Stimulated activated CD4-positive, alpha-beta T cell treated with anti-CD3 and anti-CD28 coated beads, Interleukin-12 subunit alpha, Interleukin-12 subunit beta, amount 100 ng/mL, for 4 hours (primary cell): ENCODE data around the gene TOP2B.

Source experiments
- DNase-seq: peaks from one replicate; pipeline ENCODE4 v3.0.0-alpha.2; 2020

TOP2B gene

DNA sequence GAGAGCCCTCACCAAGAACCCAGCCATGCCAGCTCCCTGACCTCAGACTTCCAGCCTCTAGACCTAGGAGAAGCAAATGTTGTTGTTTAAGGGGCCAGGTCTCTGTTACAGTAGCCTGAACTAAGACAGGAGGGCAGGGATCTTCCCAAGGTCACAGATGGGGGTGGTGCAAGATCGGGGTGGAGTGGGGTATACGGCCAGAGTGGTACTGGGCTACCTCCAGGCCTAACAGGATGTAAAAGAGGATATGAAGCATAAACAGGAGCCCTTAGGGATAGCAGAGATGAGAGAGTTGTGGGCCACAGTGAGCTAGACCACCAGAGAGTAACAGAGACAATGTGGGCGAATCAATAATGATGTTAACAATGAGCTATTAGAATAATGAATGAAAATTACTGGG, 82.9 kb downstream of the TOP2B start:
- no peak for DNase-seq

DNA sequence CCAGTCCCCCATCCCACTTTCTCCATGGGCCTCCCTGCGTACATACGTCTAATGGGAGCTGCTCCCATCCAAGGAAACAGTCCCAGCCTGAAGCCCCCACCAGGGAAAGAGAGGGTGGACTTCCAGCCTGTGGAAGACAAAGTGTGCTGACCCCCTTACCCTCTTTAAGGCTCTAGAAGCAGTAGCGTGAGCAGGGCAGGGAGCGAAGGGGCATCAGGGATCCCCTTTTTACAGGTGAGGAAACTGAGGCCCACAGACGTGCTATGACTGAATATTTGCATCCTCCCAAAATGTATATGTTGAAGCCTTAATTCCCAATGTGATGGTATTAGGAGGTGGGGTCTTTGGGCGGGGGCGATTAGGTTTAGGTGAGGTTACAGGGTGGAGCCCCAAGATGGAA, 83.4 kb downstream of the TOP2B start:
- no peak for DNase-seq

DNA sequence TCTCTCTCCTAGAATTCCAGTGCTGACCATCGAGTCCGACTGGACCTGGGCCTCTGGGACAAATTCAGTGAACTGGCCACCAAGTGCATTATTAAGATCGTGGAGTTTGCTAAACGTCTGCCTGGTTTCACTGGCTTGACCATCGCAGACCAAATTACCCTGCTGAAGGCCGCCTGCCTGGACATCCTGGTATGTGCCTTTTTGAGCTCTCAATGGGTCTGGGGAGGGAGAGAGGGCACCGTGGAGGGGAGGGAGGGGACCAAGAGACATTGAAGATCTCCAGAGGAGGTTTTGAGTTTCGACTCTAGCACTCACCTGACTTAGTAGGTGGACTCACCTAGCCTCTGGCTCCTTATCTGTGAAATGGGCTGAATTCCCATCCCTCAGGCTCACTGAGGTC, 84.2 kb downstream of the TOP2B start:
- no peak for DNase-seq

DNA sequence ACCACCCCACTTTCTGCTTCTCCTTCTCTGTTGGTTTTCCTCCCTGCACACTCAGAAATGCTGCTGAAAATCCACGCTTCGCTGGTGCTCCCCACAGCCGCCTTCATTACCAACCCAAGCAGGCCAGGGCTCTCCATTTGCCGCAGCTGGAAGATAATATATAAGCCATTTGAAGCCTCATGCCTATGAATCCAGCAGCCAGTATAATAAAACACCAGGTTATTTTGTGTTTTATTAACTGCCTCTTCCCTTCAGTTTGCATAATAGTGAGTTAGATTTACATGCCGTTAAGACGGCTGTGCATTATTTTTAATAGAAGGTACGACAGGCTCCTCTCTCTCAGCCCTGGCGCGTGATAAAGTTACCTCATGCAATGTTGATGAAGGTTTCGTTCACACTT, 86.6 kb downstream of the TOP2B start:
- DNase-seq: no peak

DNA sequence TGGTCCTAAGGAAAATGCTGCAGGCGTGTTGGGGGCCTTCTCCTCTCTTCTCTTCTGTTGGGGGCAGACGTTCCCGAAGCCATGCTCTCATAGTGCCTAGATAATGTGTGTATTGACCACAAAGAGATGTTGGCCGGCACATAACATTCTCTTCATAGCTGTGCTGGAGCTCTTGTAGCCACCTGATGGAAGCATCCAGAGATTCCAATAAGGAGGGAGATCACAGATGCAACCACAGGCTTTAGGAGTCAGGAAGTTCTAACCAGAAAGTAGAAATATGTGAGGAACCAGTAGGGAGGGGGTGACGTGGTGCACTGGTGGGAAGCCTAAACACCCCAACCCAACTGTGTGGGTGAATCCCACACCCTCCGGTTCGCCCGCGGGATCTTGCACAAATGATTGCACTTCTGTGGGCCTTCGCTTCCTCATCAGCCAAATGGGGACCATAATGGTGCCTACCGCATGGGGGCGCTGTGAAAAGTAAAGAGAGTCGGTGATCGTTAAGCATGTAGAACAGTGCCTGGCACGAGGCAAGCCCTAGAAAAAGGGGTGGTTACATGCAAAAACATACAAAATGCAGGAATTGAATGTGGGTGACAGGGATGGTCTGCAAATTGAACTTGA, 87.8 kb downstream of the TOP2B start:
- no peak for DNase-seq

DNA sequence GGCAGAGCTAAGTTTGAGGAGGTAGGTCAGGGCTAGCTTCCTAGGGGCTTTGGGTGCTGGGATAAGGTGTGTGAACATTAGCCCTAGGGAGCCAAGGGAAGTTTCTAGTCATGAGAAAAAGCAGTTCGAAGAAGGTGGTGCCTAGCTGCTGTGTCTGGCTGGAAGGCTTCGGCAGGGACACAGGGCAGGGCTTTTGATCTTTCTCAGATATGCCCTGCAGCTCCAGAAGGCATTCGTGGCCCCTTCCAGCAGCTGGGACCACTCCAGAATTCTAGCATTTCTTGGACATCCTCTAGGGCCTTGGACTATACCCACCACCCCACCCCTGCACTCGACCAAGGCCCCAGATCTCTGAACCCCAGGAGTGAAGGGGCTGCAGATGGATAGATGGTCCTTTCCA, 88.6 kb downstream of the TOP2B start:
- no peak for DNase-seq

DNA sequence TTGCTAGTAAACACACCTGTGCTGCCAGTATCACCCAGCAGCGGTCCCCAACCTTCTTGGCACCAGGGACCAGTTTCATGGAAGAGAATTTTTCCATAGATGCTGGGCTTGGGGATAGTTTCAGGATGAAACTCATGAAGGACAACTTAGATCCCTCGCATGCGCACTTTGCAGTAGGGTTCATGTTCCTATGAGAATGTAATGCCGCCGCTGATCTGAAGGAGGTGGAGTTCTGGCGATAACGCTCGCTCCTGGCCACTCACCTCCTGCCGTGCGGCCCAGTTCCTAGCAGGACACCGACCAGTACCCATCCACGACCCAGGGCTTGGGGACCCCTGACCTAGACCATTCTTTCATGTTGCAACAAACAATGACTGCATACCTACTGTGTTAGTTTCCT, 89.7 kb downstream of the TOP2B start:
- DNase-seq: no peak

DNA sequence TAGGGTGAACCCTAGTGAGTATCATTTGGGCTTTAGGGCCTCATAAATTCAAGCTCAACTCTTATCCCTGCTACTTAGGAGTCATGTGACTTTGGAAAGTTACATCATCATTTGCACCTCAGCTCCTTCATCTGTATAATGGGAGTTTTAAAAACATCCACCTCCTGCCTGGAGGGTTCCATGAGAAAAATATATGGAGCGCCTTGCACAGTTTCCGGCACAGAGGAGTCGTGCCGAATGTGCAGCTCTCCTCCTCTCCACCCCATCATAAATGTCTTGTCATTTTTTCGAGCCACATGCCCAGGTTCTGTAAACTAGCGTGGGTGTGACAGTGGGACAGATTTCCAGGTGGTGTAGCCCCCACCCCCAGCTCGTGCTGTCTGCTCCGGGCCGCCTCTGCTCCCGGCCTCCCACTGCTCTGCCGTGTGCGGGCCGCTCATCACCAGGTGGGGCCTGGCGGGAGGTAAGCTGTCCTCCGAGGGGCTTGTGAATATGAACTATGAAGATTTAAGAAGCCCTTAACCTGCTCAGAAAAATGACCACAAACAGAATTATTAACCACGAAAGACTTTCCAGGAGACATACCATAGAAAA, 90.4 kb downstream of the TOP2B start:
- DNase-seq: no peak

DNA sequence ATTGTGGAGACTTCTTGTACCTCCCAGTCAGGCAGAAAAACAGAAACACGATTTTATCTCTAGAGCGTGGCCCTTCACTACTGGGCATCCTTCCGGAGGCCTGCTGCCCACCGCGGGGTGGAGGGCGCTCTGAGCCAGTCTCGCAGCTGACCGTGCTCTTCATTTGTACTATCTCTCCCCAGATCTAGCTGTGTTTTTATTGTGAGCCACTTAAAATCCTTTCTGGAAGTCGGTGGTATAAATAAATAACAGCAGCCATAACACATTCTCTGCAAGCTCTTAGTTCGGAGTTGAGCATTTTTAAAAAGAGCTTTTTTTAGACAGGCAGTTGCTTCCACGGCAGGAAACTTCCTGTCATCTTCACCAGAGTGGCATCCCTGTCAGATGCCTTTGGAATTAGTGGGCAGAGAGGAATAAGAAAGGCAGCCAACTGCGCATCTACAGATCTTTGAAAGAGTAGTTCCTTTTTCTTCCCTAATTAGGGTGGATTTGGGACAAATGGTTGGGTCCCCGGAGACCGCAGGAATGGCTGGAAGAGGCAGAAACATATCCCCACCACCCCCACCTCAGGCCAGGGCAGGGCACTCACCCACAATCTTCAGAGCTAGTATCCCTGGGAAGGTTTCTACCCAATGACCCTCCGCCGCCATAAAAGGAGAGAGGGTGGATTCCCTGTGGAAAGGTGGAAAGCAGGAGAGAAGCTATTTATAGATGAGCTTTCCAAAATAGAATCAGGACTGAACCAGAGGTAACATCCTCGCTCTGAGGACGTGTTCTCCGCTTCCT, 91.1 kb downstream of the TOP2B start:
- no peak for DNase-seq

DNA sequence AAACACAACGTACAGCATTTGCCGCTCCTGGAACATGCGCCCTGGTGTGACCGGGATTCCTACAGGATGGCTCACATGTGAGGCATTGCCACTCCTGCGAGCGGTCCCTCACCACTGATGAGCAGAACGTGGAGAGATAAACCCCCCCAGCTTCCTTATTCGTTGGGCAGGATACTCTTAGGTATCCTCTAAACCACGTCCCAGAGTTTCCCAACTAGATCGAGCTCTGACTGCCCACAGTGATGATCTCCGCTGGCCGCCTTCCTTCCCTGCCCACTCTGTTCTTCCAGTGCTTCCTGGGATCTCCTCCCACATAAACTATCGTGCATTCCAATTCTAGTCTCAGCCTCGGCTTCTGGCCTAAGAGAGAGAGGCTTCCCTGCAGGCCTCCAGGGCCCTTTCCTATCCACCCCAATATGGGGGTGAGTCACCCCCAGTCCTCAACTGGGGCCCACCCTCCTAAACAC, 91.8 kb downstream of the TOP2B start:
- no peak for DNase-seq

DNA sequence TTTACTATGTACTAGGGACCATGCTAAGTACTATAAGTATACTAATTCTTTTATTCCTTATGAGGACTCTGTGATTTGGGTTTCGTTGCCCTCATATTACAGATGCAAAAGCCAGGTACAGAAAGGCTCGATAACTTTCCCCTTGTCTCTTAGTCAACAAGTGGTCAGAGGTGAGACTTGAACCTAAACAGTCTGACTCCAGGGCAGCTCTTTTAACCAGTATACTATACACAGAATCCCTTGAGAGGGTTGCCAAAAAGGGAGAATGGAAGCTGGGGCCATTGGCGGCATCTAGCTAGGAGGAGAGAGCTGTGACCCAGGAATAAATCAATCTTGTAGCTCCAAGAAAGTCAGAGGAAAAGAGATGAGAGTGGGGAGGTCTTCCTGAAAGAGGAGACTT, 92.4 kb downstream of the TOP2B start:
- no peak for DNase-seq

DNA sequence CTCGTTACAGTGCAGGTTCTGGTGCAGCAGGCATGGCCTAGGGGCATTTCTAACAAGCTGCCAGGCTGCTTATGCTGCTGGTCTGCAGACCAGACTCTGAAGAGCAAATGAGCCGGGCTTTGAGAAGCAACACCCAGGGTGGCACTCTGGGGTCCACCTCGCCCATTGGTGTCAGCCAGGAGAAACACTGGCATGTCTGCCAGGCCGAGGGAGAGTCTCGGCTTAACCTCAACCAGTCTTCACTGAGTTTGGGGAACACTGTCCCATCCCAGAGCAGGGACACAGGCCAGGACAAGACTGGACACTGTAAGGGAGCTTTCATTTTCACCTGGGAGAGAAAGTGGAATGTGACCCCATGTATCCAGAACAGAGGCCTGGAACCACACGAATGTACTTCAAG, 93.4 kb downstream of the TOP2B start:
- DNase-seq: no peak

DNA sequence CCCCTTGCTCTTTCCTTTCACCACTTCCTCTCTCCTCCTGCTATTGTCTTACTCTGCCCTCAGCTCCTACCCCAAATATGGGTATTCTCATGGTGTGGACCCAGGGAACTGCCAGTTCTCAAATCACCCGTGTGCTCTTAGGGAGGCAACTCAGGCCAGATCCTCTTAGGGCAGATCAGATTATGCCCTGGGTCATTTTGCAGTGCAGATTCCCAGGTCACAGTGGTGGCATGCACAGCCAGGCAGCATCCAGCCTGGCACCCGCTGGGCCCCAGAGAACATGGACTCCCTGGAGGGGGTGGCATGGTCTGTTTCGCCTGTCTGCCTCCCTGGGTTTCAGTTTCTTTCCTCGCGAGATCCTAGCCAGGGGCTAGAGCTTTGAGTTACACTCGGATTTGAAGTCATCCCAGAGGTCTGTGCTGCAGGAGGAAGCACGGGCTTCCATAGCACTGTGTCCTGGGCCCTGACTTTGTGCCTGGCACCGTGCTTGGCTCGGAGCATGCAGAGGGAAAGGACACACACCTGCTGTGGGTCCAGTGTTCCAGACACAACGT, 96.1 kb downstream of the TOP2B start:
- DNase-seq: no peak

DNA sequence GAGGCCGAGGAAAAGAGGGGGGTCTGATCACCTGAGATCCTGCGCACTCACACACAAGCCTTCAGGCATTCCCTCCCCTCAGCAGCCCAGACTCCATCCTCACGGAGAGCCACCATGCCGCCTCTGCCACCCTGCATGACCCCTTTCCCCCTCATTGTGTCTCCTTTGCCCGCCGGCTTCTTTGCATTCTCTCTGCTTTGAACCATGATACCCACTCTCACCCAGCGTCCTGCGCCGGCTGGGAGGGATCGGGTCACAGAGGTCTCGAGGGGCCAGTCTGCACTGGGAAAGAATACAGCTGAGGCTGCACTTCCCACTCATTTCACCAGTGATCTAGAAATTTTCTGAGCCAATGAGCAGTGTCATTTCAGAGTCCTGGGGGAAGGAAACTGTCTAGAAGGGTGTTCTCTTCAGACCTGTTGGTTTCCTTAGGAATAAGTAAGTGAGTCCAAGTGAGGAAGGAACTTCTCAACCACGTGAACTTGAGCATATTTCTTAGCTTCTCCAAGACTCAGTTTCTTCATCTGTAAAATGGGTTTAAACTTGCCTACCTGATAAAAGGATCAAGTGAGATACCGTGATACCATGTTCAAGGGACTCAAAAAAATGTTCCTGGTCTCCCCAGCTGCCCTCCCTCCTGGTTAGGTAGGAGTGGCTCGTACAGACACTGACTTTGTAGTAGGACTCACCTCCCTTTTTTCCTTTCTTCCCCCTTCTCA, 96.7 kb downstream of the TOP2B start:
- DNase-seq: no peak

DNA sequence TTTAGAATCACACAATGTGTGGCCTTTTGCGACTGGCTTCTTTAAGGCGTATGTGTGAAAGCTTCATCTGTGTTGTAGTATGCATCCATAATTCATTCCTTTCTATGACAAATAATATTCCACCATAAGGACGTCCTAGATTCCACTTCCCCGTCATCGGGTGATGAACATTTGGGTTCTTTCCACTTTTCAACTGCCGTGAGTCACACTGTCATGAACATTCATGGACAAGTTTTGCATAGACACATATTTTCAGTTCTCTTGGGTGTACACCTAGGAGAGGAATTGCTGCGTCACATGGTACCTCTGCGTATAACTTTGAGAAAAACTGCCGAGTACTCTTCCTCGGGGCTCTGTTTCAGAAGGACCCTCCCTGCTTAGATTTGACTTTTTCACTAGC, 97.3 kb downstream of the TOP2B start:
- no peak for DNase-seq

DNA sequence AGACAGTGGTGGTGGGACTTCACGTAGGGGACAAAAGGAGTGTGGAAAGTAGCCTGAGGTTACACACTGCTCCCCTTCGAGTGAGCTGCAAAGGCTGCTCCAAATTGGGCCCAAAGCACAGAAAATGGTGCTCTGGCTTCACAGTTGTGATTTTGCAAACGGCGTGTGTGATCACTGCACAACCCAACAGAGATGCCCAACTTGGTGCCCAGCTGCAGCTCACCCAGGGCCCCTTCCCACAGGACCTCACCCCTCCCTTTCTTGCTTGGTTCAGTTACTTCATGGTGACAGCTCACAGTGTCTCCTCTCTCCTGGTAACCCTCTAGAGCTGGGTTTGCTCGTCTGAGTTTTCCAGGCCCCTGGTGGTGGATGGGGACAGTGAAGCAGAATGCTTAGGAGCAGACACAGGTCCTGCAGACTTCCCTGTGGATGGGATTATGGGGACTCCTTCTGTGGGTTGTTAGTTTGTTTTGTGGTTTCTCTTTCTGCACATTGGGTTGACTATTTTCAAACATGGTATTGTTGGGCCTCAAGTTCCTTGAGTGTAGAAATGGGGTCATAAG, 98.3 kb downstream of the TOP2B start:
- no peak for DNase-seq

DNA sequence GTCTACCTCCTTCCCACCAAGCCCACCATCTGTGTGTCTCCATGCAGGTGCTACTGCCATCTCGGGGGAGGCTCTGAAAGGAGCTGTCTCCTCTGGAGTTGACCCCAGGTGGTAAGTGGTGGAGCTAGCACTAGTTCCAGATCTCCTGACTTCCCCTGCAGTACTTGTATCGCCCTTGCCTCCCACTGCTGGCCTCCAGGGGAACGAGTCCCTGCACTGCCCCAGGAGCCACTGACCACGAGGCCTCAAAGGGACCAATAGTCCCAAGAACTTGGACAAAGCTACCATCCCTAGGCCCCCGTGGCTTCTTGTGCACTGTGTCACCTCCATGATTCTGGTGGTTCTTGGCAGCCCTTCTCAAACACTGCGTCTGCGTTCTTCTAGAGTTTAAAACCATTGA, 98.9 kb downstream of the TOP2B start:
- DNase-seq: no peak

DNA sequence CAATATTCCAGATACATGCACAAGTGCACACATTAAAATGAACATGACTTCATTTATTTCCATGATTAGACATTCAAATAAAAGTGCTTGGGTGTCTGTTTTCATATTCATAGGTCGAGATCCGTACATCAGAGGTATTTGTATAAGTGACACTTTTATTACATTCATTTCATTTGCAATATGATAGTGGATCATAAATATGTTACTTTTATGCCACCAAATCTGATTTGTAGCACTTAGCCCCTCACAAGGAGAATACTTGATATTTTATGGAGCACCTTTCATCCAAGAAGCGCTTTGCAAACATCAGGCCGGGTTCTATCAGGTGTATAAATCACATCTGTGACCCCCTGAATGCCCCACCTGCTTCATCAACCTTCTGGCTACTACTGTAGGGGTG, 100.6 kb downstream of the TOP2B start:
- no peak for DNase-seq

DNA sequence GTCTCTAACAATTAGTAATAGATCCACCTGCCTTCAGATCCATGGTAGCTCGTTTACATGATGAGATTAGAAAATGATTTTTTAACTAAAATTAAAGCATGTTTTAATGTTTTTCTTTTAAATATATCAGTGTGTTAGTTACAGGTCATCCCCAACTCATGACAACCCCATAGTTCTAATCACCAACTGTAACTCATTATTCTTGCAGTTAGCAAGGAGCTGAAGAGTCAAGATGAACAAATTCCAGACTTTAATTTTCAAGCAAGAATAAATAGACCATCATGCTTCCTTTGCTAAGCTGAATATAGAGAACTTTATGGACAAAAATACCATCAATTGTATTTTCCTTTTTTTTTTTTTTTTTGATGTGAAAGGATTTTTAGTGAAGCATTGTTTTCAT, 101.1 kb downstream of the TOP2B start:
- no peak for DNase-seq

DNA sequence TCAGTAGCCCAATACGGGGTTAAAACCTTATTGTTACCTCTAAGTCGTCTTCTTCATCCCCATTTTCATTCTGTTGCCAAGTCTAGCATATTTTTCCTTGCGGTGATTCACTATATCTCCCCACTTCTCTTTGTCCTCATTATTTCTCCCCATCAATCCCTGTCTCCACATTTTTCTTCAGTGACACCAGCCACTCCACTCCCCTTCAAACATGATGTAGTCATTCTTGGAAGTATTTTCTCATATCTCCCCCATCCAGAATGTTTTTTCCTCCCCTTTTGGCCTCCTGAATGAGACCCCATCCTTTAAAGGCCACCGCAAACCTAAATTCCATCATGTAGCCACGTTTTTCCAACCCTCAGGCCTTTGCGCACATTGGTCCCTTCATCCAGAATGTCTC, 105.9 kb downstream of the TOP2B start:
- DNase-seq: no peak

DNA sequence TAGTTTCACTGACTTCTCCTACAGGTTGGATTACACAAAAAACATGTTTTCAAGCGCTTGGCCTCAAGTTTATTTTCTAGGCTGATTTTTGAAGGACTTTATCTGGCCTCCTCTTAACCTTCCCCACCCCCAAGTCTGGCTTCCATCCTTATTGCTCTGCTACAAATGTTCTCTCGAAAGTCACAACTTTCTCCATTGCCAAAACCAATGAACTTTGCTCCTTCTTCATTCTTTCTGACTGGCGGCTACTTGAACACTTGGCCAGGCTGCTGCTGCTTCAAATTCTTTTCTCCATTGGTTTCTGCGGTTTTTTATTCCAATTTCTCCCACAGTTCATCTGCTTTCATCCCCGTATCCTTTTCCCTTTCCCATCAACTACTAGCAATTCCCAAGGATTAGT, 106.6 kb downstream of the TOP2B start:
- no peak for DNase-seq

DNA sequence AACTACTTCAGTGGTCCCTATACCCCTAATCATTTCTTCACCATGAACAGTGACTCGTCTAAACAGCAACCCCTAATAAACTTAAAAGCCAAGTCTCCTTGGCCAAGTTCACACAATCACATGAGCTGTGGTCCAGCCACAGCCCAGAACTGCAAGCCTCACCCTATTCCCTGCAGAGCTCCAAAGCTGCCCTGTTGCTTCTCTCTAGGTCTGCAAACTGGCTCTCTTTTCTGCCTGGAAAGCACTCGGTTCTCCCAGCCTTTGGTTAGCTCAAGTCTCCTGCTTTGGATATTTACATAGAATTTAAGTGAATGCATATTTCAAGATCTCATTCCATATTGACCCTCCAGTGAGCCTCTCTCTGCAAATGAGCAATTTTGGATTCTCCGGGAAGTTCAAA, 107.0 kb downstream of the TOP2B start:
- DNase-seq: no peak

DNA sequence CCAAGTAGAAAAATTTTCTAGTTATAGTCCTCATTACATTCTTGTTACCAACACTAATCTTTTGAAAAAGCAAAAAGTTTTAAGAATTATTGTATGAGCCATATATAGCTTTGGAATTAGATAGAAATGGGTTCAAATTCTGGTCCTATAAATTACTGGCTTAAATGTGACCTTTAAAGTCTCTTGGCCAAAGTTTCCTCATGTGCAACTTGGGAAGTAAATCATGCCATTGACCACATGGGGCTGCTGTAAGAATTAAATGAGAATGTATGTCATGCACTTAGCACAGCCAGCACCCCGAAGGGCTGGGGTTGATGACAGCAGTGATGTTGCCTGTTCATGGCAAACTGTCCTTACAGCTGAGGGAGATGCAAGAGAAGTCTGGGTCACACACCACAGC, 108.3 kb downstream of the TOP2B start:
- no peak for DNase-seq
